SK-N-DZ (cell line): Measurements from ENCODE around the gene GPSM1. TPM values are rescaled to one million over a fixed set of nuclear protein-coding genes. Genes with fewer than 3 reads are reported as not detected.

Experiments used
- DNase-seq: peaks from one replicate; pipeline ENCODE4 v3.0.0-alpha.2; 2015; ENCODE audit warnings: low spot score
- polyA plus RNA-seq, 2 experiments: library from polyadenylated mRNA; depleted of rRNA; stranded (reverse); fragments of >200 nt; gene quantifications; 2 replicates each; pipeline ENCODE4 v1.2.3, GENCODE V29; 2014

Gene GPSM1
- 32.3 and 50.0 TPM in 2 replicates for polyA plus RNA-seq (2014; cell fraction: cytosol; rRNA removed)
- polyA plus RNA-seq (2014; cell fraction: nucleus; rRNA removed) = 93.4 and 93.5 TPM in 2 replicates

- no peak for DNase-seq
These were observed at the start of gene GPSM1 for GRCh38 chr9:136327304-136327974. Gene GPSM1, plus strand, starts transcription at chr9:136327539. Its CDS starts 157 bp downstream, at chr9:136327696.

- DNase-seq = no peak
These were observed 49.6 kb upstream of the GPSM1 start for GRCh38 chr9:136277746-136278145.

- DNase-seq = no peak
These were observed 49.1 kb upstream of the GPSM1 start for GRCh38 chr9:136278221-136278620.

GRCh38 chr9:136278894-136279293 lies 48.4 kb upstream of the GPSM1 start:
- DNase-seq = no peak

- no peak for DNase-seq
These were observed 47.9 kb upstream of the GPSM1 start for GRCh38 chr9:136279471-136279870.

- DNase-seq = no peak
These were observed 46.6 kb upstream of the GPSM1 start for GRCh38 chr9:136280535-136281315.

- no peak for DNase-seq
These were observed 45.7 kb upstream of the GPSM1 start for GRCh38 chr9:136281421-136282271.

- DNase-seq = no peak
These were observed 45.0 kb upstream of the GPSM1 start for GRCh38 chr9:136282272-136282861.

- DNase-seq = peak; percentile 64
These were observed 43.8 kb upstream of the GPSM1 start for GRCh38 chr9:136283291-136284235.

- no peak for DNase-seq
These were observed 43.0 kb upstream of the GPSM1 start for GRCh38 chr9:136284311-136284710.

- DNase-seq = no peak
These were observed 42.4 kb upstream of the GPSM1 start for GRCh38 chr9:136284951-136285350.

- DNase-seq = no peak
These were observed 41.6 kb upstream of the GPSM1 start for GRCh38 chr9:136285501-136286358.

GRCh38 chr9:136286359-136286986 lies 40.9 kb upstream of the GPSM1 start:
- no peak for DNase-seq

- DNase-seq = no peak
These were observed 40.4 kb upstream of the GPSM1 start for GRCh38 chr9:136286987-136287379.

- DNase-seq = no peak
These were observed 39.2 kb upstream of the GPSM1 start for GRCh38 chr9:136287960-136288753.

- no peak for DNase-seq
These were observed 37.5 kb upstream of the GPSM1 start for GRCh38 chr9:136289651-136290507.

- DNase-seq = no peak
These were observed 36.8 kb upstream of the GPSM1 start for GRCh38 chr9:136290508-136291000.
